Activated CD8-positive, alpha-beta T cell treated with anti-CD3 and anti-CD28 coated beads for 36 hours (primary cell): ENCODE measurements around the gene KRTAP10-8. TPM values are rescaled to one million over a fixed set of nuclear protein-coding genes. Genes with fewer than 3 reads are reported as not detected.
"Not testable (repeated sequence)": the region's sequence is repeated elsewhere in the genome, so short reads cannot be mapped to it uniquely, and the experiment has no call there.

Experiments used
- ATAC-seq: fragments of 200-7000 bp; cut with Tn5 transposase; one replicate; pipeline ENCODE4 v1.10.0; 2021; ENCODE audit warnings: mild to moderate bottlenecking, moderate library complexity
- CTCF ChIA-PET: fragments of 350-600 bp; sonication (Branson Sonifier 250); formaldehyde crosslinking; loops from one replicate; lab custom pipeline; 2021; ENCODE audit warnings: antibody characterized with exemption; lab: Charles Lee
- POLR2A ChIA-PET: fragments of 350-600 bp; sonication (Branson Sonifier 250); formaldehyde crosslinking; loops from one replicate; lab custom pipeline; 2021; ENCODE audit warnings: antibody characterized with exemption; lab: Charles Lee
- DNase-seq: peaks from one replicate; pipeline ENCODE4 v3.0.0-alpha.2; 2020
- H3K27ac Mint-ChIP-seq: one replicate; pipeline ENCODE4 v1.8.0; 2021; ENCODE audit warnings: mild to moderate bottlenecking, mixed read lengths
- H3K27me3 Mint-ChIP-seq: one replicate; pipeline ENCODE4 v1.8.0; 2021; ENCODE audit warnings: mixed read lengths
- H3K36me3 Mint-ChIP-seq: one replicate; pipeline ENCODE4 v1.8.0; 2021; ENCODE audit warnings: low read depth, mixed read lengths
- H3K4me1 Mint-ChIP-seq: one replicate; pipeline ENCODE4 v1.8.0; 2021; ENCODE audit warnings: low read depth, mixed read lengths
- H3K4me3 Mint-ChIP-seq: one replicate; pipeline ENCODE4 v1.8.0; 2021; ENCODE audit warnings: mild to moderate bottlenecking, moderate library complexity, mixed read lengths
- H3K9me3 Mint-ChIP-seq: one replicate; pipeline ENCODE4 v1.8.0; 2021; ENCODE audit warnings: mixed read lengths
- CTCF ChIP-seq: fragments of 200-600 bp; IDR thresholded peaks from one replicate; pipeline ENCODE4 v1.8.0; 2022; ENCODE audit warnings: antibody characterized with exemption, mild to moderate bottlenecking
- intact Hi-C: fragments of 100-400 bp; cut with micrococcal nuclease; formaldehyde crosslinking; loops from one replicate; pipeline ENCODE4 v1.10.0; 2022
- total RNA-seq, 2 experiments: library from RNA; stranded (reverse); gene quantifications; one replicate each; pipeline ENCODE4 v1.2.3, GENCODE V29; 2021

Gene KRTAP10-8
- total RNA-seq, 2 experiments from 2014 or later = not detected

DNA sequence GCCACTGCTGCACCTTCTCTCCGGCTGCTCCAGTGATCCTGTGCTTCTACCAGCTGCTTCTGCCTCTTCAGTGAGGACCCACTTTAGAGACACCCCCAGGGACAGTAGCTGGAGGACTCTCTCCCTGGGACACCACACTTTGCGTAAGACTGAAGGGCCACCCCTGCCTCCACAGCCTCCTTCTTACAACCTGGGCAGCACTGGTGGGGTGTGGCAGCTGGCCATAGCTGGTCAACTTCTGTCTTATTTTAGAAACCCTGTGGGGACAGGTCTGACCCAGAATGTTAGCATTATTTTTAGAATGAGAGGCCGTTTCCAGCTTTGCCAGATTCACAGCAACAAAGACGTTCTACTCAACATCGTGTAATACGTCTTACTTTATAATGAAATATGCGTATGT, 13.9 kb downstream of the KRTAP10-8 start:
- TF ChIP-seq CTCF = no peak
- POLR2A ChIA-PET = no interaction called here
- Mint-ChIP-seq H3K36me3 (peaks cover 23% of the 10 kb centered on the region), H3K9me3 (peaks cover 45% of the 10 kb centered on the region), H3K27me3 (no peaks in the 10 kb centered on the region), H3K4me1 (peaks cover 29% of the 10 kb centered on the region), H3K4me3 (no peak overlapping the region), H3K27ac (no peak overlapping the region)
- intact Hi-C loops = no loop called here
- ATAC-seq (no peak), DNase-seq (no peak)
- CTCF ChIA-PET = interaction anchor here (0.7 to 1.9 kb wide), 3 partner anchors 14 to 168 kb away, joined by 3 to 8 read pairs (median 3); partner anchors contain the start of gene KRTAP10-8

DNA sequence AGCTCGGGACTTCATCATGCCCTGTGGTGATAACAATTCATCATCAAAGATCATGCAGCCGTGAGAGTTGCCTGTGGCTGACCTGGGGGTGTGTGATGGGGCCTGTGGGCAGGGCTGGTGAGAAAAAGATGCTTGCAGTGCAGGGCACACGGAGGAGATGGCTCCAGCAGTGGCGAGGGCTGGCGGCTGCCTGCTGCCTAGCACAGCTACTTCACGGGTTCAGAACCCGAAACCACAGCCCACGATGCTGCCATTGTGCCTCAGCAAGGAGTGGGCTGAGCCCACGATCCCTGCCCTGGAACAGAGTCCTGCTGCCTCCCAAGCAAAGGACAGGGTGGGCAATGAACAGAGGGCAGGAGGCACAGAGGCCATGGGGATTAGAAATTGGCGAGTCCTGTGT, 14.4 kb downstream of the KRTAP10-8 start:
- Mint-ChIP-seq H3K4me3 (no peak overlapping the region), H3K27me3 (no peaks in the 10 kb centered on the region), H3K27ac (no peak overlapping the region), H3K36me3 (peaks cover 27% of the 10 kb centered on the region), H3K4me1 (peaks cover 30% of the 10 kb centered on the region), H3K9me3 (peaks cover 48% of the 10 kb centered on the region)
- DNase-seq (peak; percentile 22), ATAC-seq (peak; percentile 34)
- intact Hi-C loops = no loop called here
- POLR2A ChIA-PET = no interaction called here
- CTCF ChIA-PET = interaction anchor here (0.7 to 1.3 kb wide), 2 partner anchors 14 to 167 kb away, joined by 3 read pairs; partner anchors contain the start of gene KRTAP10-8
- no peak for TF ChIP-seq CTCF

GRCh38 chr21:44626673-44627143, 14.8 kb downstream of the KRTAP10-8 start, which contains the start of gene KRTAP10-9:
KRTAP10-9 (plus strand) TSS chr21:44627093; CDS start chr21:44627172, 79 bp downstream.
- POLR2A ChIA-PET = no interaction called here
- Mint-ChIP-seq H3K9me3 (peaks cover 51% of the 10 kb centered on the region), H3K4me1 (peaks cover 30% of the 10 kb centered on the region), H3K4me3 (no peak within 1 kb of the TSS), H3K27ac (no peak within 1 kb of the TSS), H3K27me3 (no peaks in the 10 kb centered on the region), H3K36me3 (peaks cover 29% of the 10 kb centered on the region)
- no peak for TF ChIP-seq CTCF
- DNase-seq (no peak), ATAC-seq (no peak)
- CTCF ChIA-PET = interaction anchor here (0.7 kb wide), 1 partner anchor 167 kb away, joined by 3 read pairs; no protein-coding TSS in a partner anchor
- intact Hi-C loops = no loop called here

GRCh38 chr21:44627181-44627822, 15.4 kb downstream of the KRTAP10-8 start:
- CTCF ChIA-PET, H3K27ac Mint-ChIP-seq, ATAC-seq, intact Hi-C loops, POLR2A ChIA-PET, H3K4me3 Mint-ChIP-seq, H3K27me3 Mint-ChIP-seq, DNase-seq: not testable (repeated sequence)
- Mint-ChIP-seq H3K36me3 (peaks cover 33% of the 10 kb centered on the region), H3K4me1 (peaks cover 30% of the 10 kb centered on the region), H3K9me3 (peaks cover 51% of the 10 kb centered on the region)

DNA sequence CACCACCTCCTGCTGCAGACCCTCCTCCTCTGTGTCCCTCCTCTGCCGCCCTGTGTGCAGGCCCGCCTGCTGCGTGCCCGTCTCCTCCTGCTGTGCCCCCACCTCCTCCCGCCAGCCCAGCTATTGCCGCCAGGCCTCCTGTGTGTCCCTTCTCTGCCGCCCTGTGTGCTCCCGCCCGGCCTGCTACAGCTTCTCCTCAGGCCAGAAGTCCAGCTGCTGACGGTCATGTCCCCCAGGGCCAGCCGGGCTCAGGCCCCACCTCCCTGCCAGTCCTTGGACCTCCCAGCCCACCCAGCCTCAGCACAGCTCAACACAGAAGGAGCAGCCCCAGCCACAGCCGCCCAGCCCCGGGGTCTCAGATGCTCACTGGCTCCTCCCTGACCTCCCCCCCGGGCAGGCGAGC, 16.0 kb downstream of the KRTAP10-8 start:
- Mint-ChIP-seq H3K4me1 (peaks cover 30% of the 10 kb centered on the region), H3K36me3 (peaks cover 29% of the 10 kb centered on the region), H3K9me3 (peaks cover 47% of the 10 kb centered on the region)
- H3K4me3 Mint-ChIP-seq, H3K27ac Mint-ChIP-seq, ATAC-seq, CTCF ChIA-PET, intact Hi-C loops, DNase-seq, H3K27me3 Mint-ChIP-seq, POLR2A ChIA-PET: not testable (repeated sequence)
